IPS DF 4.7 (cell line): ENCODE measurements around the gene ORC2.
"Not testable (repeated sequence)": the region's sequence is repeated elsewhere in the genome, so short reads cannot be mapped to it uniquely, and the experiment has no call there.

Experiments
- DNase-seq: peaks from one replicate; pipeline ENCODE4 v3.0.0-alpha.2; 2013; ENCODE audit warnings: low spot score; ENCODE audit errors: extremely low read depth

Gene ORC2

DNA sequence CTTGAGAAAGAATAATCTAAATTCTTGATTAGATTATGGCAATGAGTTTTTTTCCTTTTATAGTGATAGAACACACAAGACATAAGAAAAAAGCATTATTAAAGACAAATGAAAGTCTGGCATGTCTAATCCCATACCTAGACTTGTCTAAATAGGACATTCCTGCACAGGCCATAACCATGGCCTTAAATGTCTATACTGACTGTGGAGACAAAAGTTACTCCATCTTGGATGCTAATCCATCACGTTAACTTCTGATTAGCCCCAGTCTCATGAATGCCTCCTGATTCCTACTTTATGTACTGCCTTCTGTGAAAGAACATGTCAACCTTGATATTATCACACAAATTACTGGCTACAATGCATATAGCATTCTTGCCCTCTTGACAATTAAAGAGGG, 23.6 kb downstream of the ORC2 start:
- no peak for DNase-seq

GRCh38 chr2:200930947-200931626, 32.4 kb downstream of the ORC2 start:
- DNase-seq = no peak

- DNase-seq = no peak
Measured at GRCh38 chr2:200929334-200930249, 33.9 kb downstream of the ORC2 start.

GRCh38 chr2:200922439-200922838, 41.0 kb downstream of the ORC2 start:
- no peak for DNase-seq

GRCh38 chr2:200913654-200914053, 49.8 kb downstream of the ORC2 start:
- DNase-seq = no peak

DNA sequence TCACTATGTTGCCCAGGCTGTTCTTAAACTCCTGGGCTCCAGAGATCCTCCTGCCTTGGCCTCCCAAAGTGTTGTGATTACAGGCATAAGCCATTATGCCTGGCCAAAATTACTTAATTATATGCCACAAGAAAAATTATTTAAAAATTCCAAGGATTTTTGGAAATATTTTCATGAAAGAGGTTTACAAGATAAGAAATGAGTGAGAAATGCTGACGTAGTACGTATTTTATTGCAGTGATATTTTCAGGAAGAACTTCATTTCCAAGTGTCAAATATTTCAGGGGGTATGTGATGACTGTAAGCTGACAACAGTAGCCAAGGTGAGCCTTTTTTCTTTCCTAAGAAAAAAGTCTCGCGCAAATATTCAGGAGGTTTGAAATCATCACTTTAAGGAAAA, 53.5 kb downstream of the ORC2 start:
- no peak for DNase-seq

DNA sequence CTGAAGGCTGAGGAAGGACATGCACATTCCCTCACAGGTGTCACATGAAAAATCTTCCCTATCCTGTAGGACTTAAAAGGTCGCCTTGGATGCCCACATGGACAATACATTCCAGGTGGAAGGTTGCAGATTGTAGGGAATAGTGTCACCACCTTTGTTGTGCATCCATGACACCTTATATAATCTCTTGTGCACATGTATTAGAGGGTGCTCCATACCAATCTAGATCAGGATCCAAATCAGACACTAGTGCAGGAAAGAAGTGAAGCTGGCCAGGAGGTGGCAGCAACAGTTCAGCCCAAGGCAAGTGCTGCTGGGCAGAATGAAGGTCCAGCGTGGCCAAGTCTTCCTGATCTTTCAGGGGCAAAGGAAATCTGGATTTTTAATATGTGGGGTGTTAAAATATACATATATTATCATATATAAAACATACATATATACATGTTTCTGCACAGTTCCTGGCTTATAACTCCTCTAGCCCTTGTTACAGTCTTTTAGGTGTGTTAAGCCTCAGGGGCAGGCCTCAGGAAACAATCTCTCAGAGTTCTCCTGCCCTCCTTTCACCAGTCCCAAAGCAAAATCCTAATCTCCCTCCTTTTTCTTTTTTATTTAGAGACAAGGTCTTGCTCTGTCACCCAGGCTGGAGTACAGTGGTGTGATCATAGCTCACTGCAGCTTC, 57.7 kb downstream of the ORC2 start:
- DNase-seq = peak; percentile 28

DNA sequence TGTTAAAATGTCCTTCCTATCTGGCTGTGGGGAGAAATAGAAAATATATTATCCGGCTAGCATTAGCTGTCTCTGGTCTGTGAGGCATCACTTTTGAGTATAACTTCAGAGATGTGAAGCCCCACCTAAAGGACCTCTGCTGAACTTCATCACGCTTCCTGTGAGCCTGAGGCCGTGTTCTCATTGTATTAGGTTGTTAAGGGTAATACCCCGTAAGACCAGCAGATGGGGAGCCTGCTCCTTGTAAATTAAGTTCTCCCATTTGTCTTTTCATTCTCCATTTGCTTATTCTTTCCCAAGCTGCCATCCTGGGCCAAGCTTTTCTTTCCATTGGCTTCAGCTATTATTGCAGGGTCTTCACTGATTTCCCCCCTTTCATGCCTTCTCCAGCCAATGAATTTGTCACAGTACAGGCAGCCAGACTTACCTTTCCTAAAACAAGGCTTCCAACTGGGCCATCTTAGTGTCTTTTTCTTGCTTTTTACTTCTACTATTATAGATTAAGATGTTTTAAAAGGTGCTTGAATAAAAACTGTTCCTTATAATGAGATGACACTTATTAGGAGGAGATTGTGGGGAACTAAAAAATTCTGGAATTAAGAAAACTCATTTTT, 61.9 kb downstream of the ORC2 start:
- DNase-seq = peak; percentile 72

DNA sequence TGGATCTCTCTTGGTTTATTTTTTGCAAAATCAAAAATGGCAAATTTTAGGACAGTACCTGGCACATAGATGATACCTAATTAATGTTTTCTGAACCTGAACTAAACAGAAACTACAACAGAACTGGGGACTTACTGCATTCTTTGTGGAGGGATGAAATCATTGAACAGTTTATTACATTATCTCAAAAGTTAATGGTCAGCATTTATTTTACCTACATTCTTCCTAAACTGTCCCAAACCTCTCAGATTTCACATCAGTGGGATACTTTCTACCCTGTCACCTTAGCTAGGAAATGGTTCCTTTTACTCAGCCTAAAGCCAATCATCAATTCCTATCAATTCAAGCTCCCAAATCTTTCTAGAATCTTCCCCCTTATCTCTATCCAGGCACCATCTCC, 64.0 kb downstream of the ORC2 start:
- no peak for DNase-seq

DNA sequence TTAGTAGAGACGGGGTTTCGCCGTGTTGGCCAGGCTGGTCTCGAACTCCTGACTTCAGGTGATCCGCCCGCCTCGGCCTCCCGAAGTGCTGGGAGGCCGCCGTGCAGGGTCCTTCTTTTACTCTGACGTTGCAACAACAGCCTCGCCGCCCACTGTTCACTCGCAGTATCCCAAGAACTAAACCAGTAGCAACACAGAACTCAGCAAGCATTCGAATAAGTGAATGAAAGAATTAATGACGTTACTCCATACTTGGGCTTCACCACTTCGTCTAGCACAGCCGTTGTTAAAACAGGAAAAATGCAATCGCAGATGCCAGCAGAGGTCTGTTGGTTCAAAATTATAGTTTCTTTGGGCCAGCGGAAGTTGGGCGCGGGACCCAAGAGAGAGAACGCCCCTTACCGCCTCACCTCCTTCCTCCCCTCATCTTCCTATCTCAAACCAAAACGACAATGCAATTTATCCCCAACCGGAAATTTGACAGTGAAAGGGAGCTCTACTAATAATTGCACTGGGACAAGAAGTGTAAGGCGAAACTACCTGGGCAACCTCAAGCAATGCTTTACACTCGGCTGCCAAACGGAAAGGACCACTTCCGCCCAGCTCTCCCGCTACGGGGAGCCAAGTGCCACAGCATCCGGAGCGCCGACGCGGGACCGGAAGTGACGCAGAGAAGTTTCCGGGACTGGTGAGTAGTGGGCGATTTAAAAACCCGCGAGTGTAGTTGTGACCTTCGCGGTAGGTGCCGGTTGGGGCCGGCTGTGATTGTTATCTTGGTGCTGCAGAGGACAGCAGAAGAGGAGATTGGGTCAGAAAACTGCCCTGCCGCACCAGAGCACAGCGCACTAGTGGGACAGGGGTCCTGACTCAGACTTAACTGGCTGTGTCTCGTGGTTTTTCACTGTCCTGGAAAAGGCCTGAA, 74.5 kb downstream of the ORC2 start, which contains the start of the genes NIF3L1 and PPIL3:
Gene NIF3L1 (plus strand): TSS at position 668 of the 922 bp plus-strand sequence. CDS start 2,573 bp downstream, outside the sequence.
Gene PPIL3 (minus strand): TSS at position 374 of the 922 bp plus-strand sequence. CDS start 1,462 bp downstream, outside the sequence.
- peak; percentile 95 for DNase-seq

DNA sequence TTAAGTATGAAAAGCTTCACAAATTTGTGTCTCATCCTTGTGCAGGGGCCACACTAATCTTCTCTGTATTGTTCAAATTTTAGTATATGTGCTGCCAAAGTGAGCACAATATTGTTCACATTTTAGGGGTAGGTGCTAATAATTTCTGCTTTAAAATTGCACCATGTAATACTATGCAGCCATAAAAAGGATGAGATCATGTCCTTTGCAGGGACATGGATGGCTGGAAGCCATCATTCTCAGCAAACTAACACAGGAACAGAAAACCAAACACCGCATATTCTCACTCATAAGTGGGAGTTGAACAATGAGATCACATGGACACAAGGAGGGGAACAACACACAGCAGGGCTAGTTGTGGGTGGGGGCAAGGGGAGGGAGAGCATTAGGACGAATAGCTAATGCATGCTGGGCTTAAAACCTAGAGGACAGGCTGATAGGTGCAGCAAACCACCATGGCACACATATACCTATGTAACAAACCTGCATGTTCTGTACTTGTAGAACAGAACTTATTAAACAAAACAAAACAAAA, 81.7 kb downstream of the ORC2 start:
- not testable (repeated sequence) for DNase-seq

DNA sequence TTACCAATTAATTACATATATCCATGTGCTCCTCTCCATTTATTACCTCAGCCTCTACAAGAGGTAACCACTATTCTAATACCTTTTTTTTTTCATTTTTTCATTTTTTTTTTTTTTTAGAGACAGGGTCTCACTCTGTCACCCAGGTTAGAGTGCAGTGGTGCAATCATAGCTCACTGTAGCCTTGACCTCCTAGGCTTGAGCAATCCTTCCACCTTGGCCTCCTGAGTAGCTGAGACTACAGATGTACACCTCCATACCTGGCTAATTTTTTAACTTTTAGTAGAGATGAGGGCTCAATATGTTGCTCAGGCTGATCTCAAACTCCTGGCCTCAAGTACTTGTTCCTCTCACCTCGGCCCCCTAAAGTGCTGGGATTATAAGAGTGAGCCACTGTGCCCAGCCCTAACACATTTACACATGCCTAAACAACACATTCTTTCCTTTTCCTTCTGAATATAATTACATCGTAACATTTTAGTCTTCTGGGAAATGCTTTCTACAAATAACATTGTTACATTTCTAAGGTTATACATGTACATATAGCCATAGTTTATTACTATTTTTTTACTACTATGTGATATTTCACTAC, 85.1 kb downstream of the ORC2 start:
- DNase-seq = no peak

GRCh38 chr2:200877443-200877842, 86.0 kb downstream of the ORC2 start:
- DNase-seq = no peak

DNA sequence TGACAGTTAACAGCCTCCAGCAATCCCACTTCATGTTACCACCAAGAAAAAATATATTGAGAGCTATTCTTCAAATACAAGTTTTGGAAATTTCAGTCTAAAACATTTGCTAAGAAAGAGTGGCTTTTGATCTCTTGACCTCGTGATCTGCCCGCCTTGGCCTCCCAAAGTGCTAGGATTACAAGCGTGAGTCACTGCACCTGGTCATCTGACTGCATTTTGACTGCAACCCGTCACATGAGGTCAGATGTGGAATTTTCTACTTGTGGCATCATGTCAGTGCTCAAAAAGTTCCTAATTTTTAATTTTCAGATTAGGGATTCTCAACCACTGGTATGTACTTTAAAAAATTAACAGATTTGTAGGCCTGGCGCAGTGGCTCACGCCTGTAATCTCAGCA, 89.9 kb downstream of the ORC2 start:
- no peak for DNase-seq

DNA sequence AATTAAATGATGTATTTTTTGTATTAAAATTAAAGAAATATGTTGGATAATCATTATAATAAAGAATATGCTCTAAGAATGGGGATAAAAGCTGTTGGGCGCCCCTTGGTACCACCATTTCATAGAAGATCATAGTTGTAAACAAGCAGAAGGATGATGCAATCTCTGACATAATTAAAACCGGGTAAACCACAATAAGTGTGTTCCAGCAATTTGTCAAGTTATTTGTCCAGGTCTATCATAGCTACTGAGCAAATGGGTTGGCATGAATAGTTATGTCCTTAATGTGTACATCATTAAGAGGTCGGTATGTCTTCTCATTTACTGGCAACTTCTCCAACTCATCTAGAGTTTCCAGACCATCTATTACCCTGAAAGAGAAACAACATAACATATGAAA, 92.3 kb downstream of the ORC2 start:
- no peak for DNase-seq

DNA sequence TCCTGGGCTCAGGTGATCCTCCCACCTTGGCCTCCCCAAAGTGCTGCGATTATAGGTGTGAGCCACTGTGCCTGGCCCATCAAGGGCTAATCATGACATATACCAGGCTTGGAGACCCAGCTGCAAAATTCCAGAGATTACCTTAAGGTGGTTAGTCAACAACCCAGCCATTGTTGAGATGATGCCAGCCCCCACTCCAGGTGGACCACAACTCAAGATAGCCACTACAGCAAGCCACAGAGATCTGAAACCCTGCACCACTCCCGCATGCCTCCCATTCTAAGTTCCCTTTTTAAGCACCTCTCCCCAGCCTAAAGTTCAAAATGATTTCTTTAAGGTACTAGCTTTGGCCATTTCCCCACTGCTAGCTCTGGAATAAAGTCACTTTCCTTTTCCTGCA, 94.4 kb downstream of the ORC2 start:
- DNase-seq = no peak

GRCh38 chr2:200864176-200865034, 99.1 kb downstream of the ORC2 start, which contains the start of gene CLK1:
Gene CLK1, minus strand, starts transcription at chr2:200864658. Its CDS starts 2,796 bp downstream, at chr2:200861862.
- no peak for DNase-seq

DNA sequence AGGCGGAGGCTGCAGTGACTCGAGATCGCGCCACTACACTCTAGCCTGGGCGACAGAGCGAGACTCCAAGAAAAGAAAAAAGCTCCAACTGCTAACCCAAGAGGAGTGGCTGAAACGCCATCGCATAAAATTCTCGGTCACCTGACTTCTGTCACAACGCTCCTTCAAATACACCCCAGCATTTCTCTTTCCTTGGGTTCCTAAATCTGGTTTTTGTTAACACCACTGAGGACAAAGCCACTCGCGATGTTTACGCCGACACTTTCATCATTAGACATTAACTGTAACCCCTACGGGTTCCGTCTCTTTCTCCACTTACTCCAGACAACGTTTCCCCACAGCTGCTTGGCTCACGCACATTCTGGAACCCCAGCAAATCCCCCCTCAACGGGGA, 99.7 kb downstream of the ORC2 start:
- DNase-seq = no peak
